ENCODE measurements around the gene MARCOL. TPM values are rescaled to one million over a fixed set of nuclear protein-coding genes. Genes with fewer than 3 reads are reported as not detected.
A peak's percentile ranks its signal among the peaks of the same experiment; 100 is the strongest.

MARCOL gene
- under 1 TPM in 1 of 4 donors, not detected in 3; 0.08 TPM for polyA plus RNA-seq (ENCODE audit: insufficient read length in 4 of 4)

- DNase-seq (ENCODE audit: low read depth in 4 of 4, low spot score in 2 of 4), result no peak
Measured at GRCh38 chr5:148238418-148238794, at the start of gene MARCOL. MARCOL (plus strand) TSS chr5:148238525; CDS start chr5:148238598, 73 bp downstream.

GRCh38 chr5:148191010-148191409 is 47.3 kb upstream of the MARCOL start:
- DNase-seq (ENCODE audit: low read depth in 4 of 4, low spot score in 2 of 4), result no peak

GRCh38 chr5:148193202-148193601 is 45.1 kb upstream of the MARCOL start:
- DNase-seq (ENCODE audit: low read depth in 4 of 4, low spot score in 2 of 4), result no peak

GRCh38 chr5:148201151-148201550 is 37.2 kb upstream of the MARCOL start:
- DNase-seq (ENCODE audit: low read depth in 4 of 4, low spot score in 2 of 4), result no peak

- DNase-seq (ENCODE audit: low read depth in 4 of 4, low spot score in 2 of 4), result no peak
Measured at GRCh38 chr5:148202531-148203203, 35.7 kb upstream of the MARCOL start, which contains the start of gene SPINK6. SPINK6 (plus strand) TSS chr5:148203042; CDS start chr5:148203097, 55 bp downstream.

GRCh38 chr5:148205044-148205806 is 33.1 kb upstream of the MARCOL start:
- no peak for DNase-seq (ENCODE audit: low read depth in 4 of 4, low spot score in 2 of 4)

GRCh38 chr5:148205865-148206264 is 32.5 kb upstream of the MARCOL start:
- no peak for DNase-seq (ENCODE audit: low read depth in 4 of 4, low spot score in 2 of 4)

- DNase-seq (ENCODE audit: low read depth in 4 of 4, low spot score in 2 of 4), result no peak
Measured at GRCh38 chr5:148206620-148207019, 31.7 kb upstream of the MARCOL start.

- no peak for DNase-seq (ENCODE audit: low read depth in 4 of 4, low spot score in 2 of 4)
Measured at GRCh38 chr5:148208226-148208625, 30.1 kb upstream of the MARCOL start.

- no peak for DNase-seq (ENCODE audit: low read depth in 4 of 4, low spot score in 2 of 4)
Measured at GRCh38 chr5:148209151-148209770, 29.1 kb upstream of the MARCOL start.

- DNase-seq (ENCODE audit: low read depth in 4 of 4, low spot score in 2 of 4), result no peak
Measured at GRCh38 chr5:148214665-148215185, 23.6 kb upstream of the MARCOL start.

GRCh38 chr5:148221508-148221907 is 16.8 kb upstream of the MARCOL start:
- no peak for DNase-seq (ENCODE audit: low read depth in 4 of 4, low spot score in 2 of 4)

GRCh38 chr5:148224117-148224742 is 14.1 kb upstream of the MARCOL start:
- DNase-seq (ENCODE audit: low read depth in 4 of 4, low spot score in 2 of 4), result no peak

GRCh38 chr5:148228392-148228984 is 9.8 kb upstream of the MARCOL start:
- DNase-seq (ENCODE audit: low read depth in 4 of 4, low spot score in 2 of 4), result no peak

- DNase-seq (ENCODE audit: low read depth in 4 of 4, low spot score in 2 of 4), result no peak
Measured at GRCh38 chr5:148229840-148230239, 8.5 kb upstream of the MARCOL start.

- no peak for DNase-seq (ENCODE audit: low read depth in 4 of 4, low spot score in 2 of 4)
Measured at GRCh38 chr5:148230240-148230639, 8.1 kb upstream of the MARCOL start.

- peak in 1 of 4 donors; percentile 2 for DNase-seq (ENCODE audit: low read depth in 4 of 4, low spot score in 2 of 4)
Measured at GRCh38 chr5:148237785-148238417, 424 bp upstream of the MARCOL start.

GRCh38 chr5:148248894-148249293 is 10.6 kb downstream of the MARCOL start:
- DNase-seq (ENCODE audit: low read depth in 4 of 4, low spot score in 2 of 4), result no peak

- no peak for DNase-seq (ENCODE audit: low read depth in 4 of 4, low spot score in 2 of 4)
Measured at GRCh38 chr5:148255456-148255855, 17.1 kb downstream of the MARCOL start.

GRCh38 chr5:148259288-148259687 is 21.0 kb downstream of the MARCOL start:
- no peak for DNase-seq (ENCODE audit: low read depth in 4 of 4, low spot score in 2 of 4)

Measured in left renal cortex interstitium (tissue), 4 donors.